ENCODE results near the gene TENT4A. TPM values are rescaled to one million over a fixed set of nuclear protein-coding genes. Genes with fewer than 3 reads are reported as not detected.

Gene TENT4A
- total RNA-seq, 4 donors from 2014 or later: 11.9 to 15.2 (median 12.7) TPM

GRCh38 chr5:6740586-6741150 is 27.4 kb downstream of the TENT4A start:
- H3K36me3 ChIP-seq: peaks cover 0 to 37% of the 10 kb centered on the region in 2 donors
- peaks cover 0 to 10% of the 10 kb centered on the region in 2 donors for H3K4me1 ChIP-seq
- intact Hi-C loops (cut with DNase I; ENCODE audit: low total_unique reads) (no loop called here), in situ Hi-C loops (cut with MboI; ENCODE audit: low sequenced_read_pairs in 4 of 4) (loop anchor here in 2 of 4 donors (10.0 to 25.0 kb wide), 2 partner anchors 106 to 378 kb away; partner anchors contain the start of genes NSUN2 (in 1 of the 2) and SRD5A1 (in 1 of the 2))
- H3K27ac ChIP-seq: no peak overlapping the region
- no peak overlapping the region for H3K4me3 ChIP-seq
- TF ChIP-seq, protein P1, sequence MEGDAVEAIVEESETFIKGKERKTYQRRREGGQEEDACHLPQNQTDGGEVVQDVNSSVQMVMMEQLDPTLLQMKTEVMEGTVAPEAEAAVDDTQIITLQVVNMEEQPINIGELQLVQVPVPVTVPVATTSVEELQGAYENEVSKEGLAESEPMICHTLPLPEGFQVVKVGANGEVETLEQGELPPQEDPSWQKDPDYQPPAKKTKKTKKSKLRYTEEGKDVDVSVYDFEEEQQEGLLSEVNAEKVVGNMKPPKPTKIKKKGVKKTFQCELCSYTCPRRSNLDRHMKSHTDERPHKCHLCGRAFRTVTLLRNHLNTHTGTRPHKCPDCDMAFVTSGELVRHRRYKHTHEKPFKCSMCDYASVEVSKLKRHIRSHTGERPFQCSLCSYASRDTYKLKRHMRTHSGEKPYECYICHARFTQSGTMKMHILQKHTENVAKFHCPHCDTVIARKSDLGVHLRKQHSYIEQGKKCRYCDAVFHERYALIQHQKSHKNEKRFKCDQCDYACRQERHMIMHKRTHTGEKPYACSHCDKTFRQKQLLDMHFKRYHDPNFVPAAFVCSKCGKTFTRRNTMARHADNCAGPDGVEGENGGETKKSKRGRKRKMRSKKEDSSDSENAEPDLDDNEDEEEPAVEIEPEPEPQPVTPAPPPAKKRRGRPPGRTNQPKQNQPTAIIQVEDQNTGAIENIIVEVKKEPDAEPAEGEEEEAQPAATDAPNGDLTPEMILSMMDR (IDR thresholded peaks at IDR 0.05 in 4 of 5, conservative IDR thresholded peaks at IDR 0.05 in 1 of 5): no peak
- TF ChIP-seq POLR2A (IDR thresholded peaks at IDR 0.05): no peak
- H3K9me3 ChIP-seq: no peaks in the 10 kb centered on the region
- ATAC-seq (no peak), DNase-seq (no peak)
- H3K27me3 ChIP-seq: no peaks in the 10 kb centered on the region

- Histone ChIP-seq H3K9me3 (no peaks in the 10 kb centered on the region), H3K27me3 (no peaks in the 10 kb centered on the region), H3K36me3 (peaks cover 0 to 37% of the 10 kb centered on the region in 2 donors), H3K4me3 (no peak overlapping the region), H3K27ac (no peak overlapping the region), H3K4me1 (peaks cover 0 to 10% of the 10 kb centered on the region in 2 donors)
- intact Hi-C loops (cut with DNase I; ENCODE audit: low total_unique reads): no loop called here
- ATAC-seq: no peak
- no peak for TF ChIP-seq POLR2A (IDR thresholded peaks at IDR 0.05)
- TF ChIP-seq, protein P1 (IDR thresholded peaks at IDR 0.05 in 4 of 5, conservative IDR thresholded peaks at IDR 0.05 in 1 of 5): no peak
- no peak for DNase-seq
- in situ Hi-C loops (cut with MboI; ENCODE audit: low sequenced_read_pairs in 4 of 4): loop anchor here in 2 of 4 donors (10.0 to 25.0 kb wide), 2 partner anchors 107 to 380 kb away; partner anchors contain the start of genes NSUN2 (in 1 of the 2) and SRD5A1 (in 1 of the 2)
Measured at GRCh38 chr5:6742081-6742758, 29.0 kb downstream of the TENT4A start.

GRCh38 chr5:6743161-6743560 is 29.9 kb downstream of the TENT4A start:
- ATAC-seq (no peak), DNase-seq (no peak)
- H3K4me3 ChIP-seq: no peak overlapping the region
- intact Hi-C loops (cut with DNase I; ENCODE audit: low total_unique reads) (no loop called here), in situ Hi-C loops (cut with MboI; ENCODE audit: low sequenced_read_pairs in 4 of 4) (loop anchor here in 2 of 4 donors (10.0 to 25.0 kb wide), 2 partner anchors 108 to 381 kb away; partner anchors contain the start of genes NSUN2 (in 1 of the 2) and SRD5A1 (in 1 of the 2))
- no peaks in the 10 kb centered on the region for H3K27me3 ChIP-seq
- peaks cover 0 to 10% of the 10 kb centered on the region in 2 donors for H3K4me1 ChIP-seq
- H3K9me3 ChIP-seq: no peaks in the 10 kb centered on the region
- no peak overlapping the region for H3K27ac ChIP-seq
- peaks cover 0 to 30% of the 10 kb centered on the region in 2 donors for H3K36me3 ChIP-seq
- TF ChIP-seq, protein P1 (IDR thresholded peaks at IDR 0.05 in 4 of 5, conservative IDR thresholded peaks at IDR 0.05 in 1 of 5): no peak
- no peak for TF ChIP-seq POLR2A (IDR thresholded peaks at IDR 0.05)

- peaks cover 0 to 7% of the 10 kb centered on the region in 2 donors for H3K4me1 ChIP-seq
- TF ChIP-seq, protein P1 (IDR thresholded peaks at IDR 0.05 in 4 of 5, conservative IDR thresholded peaks at IDR 0.05 in 1 of 5): no peak
- TF ChIP-seq POLR2A (IDR thresholded peaks at IDR 0.05): no peak
- H3K27ac ChIP-seq: peak overlapping the region in 3 of 4 donors; percentile 8 to 40 (median 19)
- H3K9me3 ChIP-seq: no peaks in the 10 kb centered on the region
- ATAC-seq (no peak), DNase-seq (no peak)
- in situ Hi-C loops (cut with MboI; ENCODE audit: low sequenced_read_pairs in 4 of 4): loop anchor here in 3 of 4 donors (5.0 to 25.0 kb wide), 3 partner anchors 110 to 383 kb away; partner anchors contain the start of genes NSUN2 (in 2 of the 3) and SRD5A1 (in 2 of the 3)
- H3K27me3 ChIP-seq: no peaks in the 10 kb centered on the region
- no peak overlapping the region for H3K4me3 ChIP-seq
- intact Hi-C loops (cut with DNase I; ENCODE audit: low total_unique reads): loop anchor here (1.0 to 2.0 kb wide), 3 partner anchors 32 to 112 kb away; partner anchors contain the start of genes NSUN2, SRD5A1 and TENT4A
- H3K36me3 ChIP-seq: peaks cover 0 to 21% of the 10 kb centered on the region in 2 donors
Measured at GRCh38 chr5:6744841-6745705, 31.8 kb downstream of the TENT4A start.
